Activated CD8-positive, alpha-beta memory T cell treated with anti-CD3 and anti-CD28 coated beads for 48 hours (primary cell): Measurements from ENCODE around the gene CCDC182.

Experiments used
- DNase-seq, 3 experiments: peaks; one replicate each; pipeline ENCODE4 v3.0.0-alpha.2; 2020; ENCODE audit warnings: low read depth in 2 of 3, low spot score in 2 of 3

The CCDC182 gene

DNA sequence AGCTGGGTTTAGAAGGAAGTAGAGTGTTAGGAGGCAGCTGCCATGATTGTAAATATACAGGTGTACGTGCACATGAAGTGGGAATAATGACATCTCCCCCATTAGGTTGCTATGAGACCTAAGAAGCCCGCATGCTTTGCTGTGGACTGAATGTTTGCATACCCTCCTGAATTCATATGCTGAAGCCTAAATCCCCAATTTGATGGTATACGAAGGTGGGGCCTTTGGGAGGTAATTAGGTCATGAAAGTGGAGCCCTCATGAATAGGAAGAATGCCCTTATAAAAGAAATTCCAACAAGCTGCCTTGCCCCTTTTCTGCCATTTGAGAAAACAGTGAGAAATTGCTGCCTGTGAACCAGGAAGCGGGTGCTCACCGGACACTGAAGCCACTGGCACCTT is 44.0 kb downstream of the CCDC182 start:
- no peak for DNase-seq

DNA sequence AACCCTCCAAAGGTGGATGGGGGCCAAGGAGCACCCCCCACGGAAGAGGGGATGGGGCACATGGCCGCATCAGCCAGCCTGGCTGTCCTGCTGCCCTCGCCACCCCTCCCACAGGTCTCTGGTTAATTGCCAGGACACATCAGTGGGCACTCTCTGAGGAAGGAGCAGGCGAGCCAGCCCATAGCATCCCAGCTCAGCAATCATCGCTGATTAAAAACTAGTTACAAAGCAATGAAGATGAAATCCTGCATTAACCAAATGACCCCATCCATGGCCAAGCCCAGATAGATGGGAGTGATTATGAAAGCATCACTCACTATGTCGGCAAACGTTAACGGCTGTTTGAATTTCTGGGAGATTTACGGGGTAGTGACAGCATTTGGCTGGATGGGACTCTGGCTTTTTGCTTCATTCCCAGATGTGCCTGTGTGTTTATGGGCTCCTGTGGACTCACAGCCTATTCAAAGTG is 45.3 kb downstream of the CCDC182 start:
- no peak for DNase-seq

DNA sequence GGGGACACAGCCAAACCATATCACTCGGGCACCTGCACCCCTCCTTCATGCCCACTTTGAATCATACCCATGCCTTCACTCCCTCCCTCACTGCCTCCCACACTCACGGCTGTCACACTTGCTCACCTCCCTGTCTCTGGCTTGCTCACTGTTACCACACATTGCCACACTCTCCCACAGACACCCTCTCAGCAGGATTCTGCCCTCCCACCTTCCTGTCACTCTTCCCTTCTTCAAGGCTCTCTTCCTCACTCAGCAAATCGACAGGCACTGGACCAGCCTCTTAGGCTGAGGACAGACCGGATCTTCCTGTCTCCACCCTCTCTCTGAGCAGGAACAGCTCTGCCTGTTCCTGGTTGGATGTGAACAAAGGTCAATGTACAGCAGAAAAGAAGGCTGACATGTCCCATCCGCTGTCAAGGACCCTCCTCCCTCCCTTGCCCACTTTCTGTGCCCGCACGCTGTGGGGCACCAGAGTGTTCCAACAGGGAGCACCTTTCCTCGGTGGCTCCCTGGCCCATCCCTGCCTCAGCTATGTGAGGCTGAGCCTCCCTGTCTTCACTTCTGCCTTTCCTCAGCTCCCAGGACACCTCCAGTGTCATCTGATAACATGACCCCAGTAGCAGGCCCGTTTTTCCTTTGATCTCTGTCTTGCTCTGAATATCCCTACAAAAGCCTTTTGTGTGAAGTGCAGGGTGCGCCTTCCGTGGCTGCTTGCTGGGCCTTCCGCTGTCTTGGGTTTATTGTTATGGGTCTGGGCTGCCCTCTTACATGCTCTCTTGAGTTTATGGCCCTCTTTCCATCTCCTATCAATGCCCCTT is 47.0 kb downstream of the CCDC182 start:
- DNase-seq: no peak

DNA sequence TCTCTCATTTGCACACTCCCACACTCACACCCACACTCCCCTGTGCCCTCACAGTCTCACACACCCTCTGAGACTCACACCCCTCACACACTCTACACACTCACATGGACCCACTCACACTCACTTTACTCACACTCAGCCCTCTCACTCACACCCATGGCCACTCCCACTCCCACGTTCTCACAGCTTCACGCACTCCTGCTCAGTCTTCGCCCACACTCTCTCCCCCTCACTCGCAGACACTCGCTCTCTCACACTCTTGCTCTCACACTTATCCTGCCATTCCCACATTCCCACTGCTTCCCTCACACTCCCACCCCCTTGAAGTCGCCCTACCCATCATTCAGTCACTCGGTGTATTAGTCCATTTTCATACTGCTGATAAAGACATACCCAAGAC is 47.9 kb downstream of the CCDC182 start:
- DNase-seq: no peak

DNA sequence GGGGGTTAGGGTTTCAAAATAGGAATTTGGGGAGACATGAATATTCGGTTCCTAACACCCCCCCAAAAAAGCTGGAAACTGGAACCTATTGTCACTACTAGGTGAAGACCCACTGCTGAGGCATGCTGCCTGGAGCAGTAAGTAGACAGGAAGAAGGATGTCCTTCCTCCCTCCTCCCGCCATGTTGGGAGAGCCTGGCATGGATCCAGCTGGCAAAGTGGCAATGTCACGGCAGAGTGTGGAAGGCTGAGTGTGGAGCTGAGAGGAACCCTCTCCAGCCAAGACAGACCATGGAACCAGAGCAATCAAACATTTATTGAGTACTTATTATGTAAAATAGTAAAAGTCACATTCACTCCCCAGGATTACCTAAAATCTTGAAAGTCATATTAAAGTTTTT is 49.0 kb downstream of the CCDC182 start:
- no peak for DNase-seq
